ENCODE results near the gene ECSCR.

GRCh38 chr5:139472386-139473030 is 10.0 kb upstream of the ECSCR start:
- TF ChIP-seq CTCF (IDR thresholded peaks at IDR 0.05) = no peak
- TF ChIP-seq POLR2A (IDR thresholded peaks at IDR 0.05) = no peak
